H1 (cell line): Measurements from ENCODE around the gene CEL. TPM values are rescaled to one million over a fixed set of nuclear protein-coding genes. Genes with fewer than 3 reads are reported as not detected.

Experiments used
- CTCF ChIA-PET: fragments of 300-600 bp; sonication (Branson Sonifier 250); formaldehyde crosslinking; loops from one replicate; lab custom pipeline; 2021; ENCODE audit not compliant: partially characterized antibody; lab: Charles Lee
- POLR2A ChIA-PET: fragments of 300-600 bp; sonication (Branson Sonifier 250); formaldehyde crosslinking; loops from one replicate; lab custom pipeline; 2021; ENCODE audit warnings: inconsistent platforms; ENCODE audit not compliant: partially characterized antibody; lab: Charles Lee
- DNase-seq, 2 experiments: peaks; one replicate each; pipeline versions ENCODE4 v3.0.0 to v3.0.0-alpha.2; 2010 to 2022; ENCODE audit warnings: low spot score in 2 of 2, low read depth in 1 of 2, mixed read lengths in 1 of 2
- FAIRE-seq: peaks from 2 replicates; lab custom pipeline; 2011; peaks lifted over from hg19 to GRCh38; lab: Jason Lieb, UNC
- H2AFZ ChIP-seq: 2 replicates; pipeline ENCODE4 v1.8.1; 2012; ENCODE audit warnings: low read length, inconsistent platforms
- H2AK5ac ChIP-seq: 2 replicates; pipeline ENCODE4 v1.6.1; 2013; ENCODE audit warnings: low read depth, low read length
- H2BK120ac ChIP-seq: replicated peaks from 2 replicates; pipeline ENCODE3; 2013; ENCODE audit warnings: low read depth, low read length, inconsistent platforms
- H2BK12ac ChIP-seq: 2 replicates; pipeline ENCODE4 v1.6.1; 2013; ENCODE audit warnings: low read depth, low read length
- H2BK15ac ChIP-seq: 2 replicates; pipeline ENCODE4 v1.6.1; 2013; ENCODE audit warnings: low read length
- H2BK20ac ChIP-seq: 2 replicates; pipeline ENCODE4 v1.6.1; 2013; ENCODE audit warnings: low read length
- H2BK5ac ChIP-seq: 2 replicates; pipeline ENCODE4 v1.6.1; 2013; ENCODE audit warnings: low read depth, low read length
- H3K14ac ChIP-seq: 2 replicates; pipeline ENCODE4 v1.6.1; 2013; ENCODE audit warnings: inconsistent platforms; ENCODE audit not compliant: insufficient read length
- H3K18ac ChIP-seq: 2 replicates; pipeline ENCODE4 v1.6.1; 2013; ENCODE audit warnings: low read length; ENCODE audit errors: extremely low read depth
- H3K23ac ChIP-seq: 2 replicates; pipeline ENCODE4 v1.6.1; 2013; ENCODE audit warnings: inconsistent platforms; ENCODE audit not compliant: insufficient read length
- H3K23me2 ChIP-seq: 2 replicates; pipeline ENCODE4 v1.6.1; 2013; ENCODE audit warnings: low read depth, low read length
- H3K27ac ChIP-seq: 2 replicates; pipeline ENCODE4 v1.6.1; 2011; ENCODE audit warnings: low read depth, low read length, inconsistent platforms
- H3K27me3 ChIP-seq, 4 experiments: replicated peaks in 1 of 4; 1 replicate in 1 of 4; 2 replicates in 3 of 4; pipeline versions ENCODE4 v1.6.1 to v1.8.1; 2011 to 2013; ENCODE audit warnings: low read length in 3 of 4, mild to moderate bottlenecking in 3 of 4, inconsistent platforms in 2 of 4, mixed read lengths in 2 of 4, moderate library complexity in 1 of 4; ENCODE audit not compliant: control insufficient read depth in 3 of 4, insufficient read depth in 3 of 4; ENCODE audit errors: extremely low read depth in 1 of 4
- H3K36me3 ChIP-seq, 4 experiments: 2 replicates each; pipeline versions ENCODE4 v1.6.1 to v1.8.1; 2011 to 2013; ENCODE audit warnings: mild to moderate bottlenecking in 4 of 4, low read length in 3 of 4, moderate library complexity in 2 of 4, control low read depth in 1 of 4, inconsistent platforms in 1 of 4; ENCODE audit not compliant: insufficient read depth in 4 of 4, control insufficient read depth in 2 of 4
- H3K4ac ChIP-seq: replicated peaks from 2 replicates; pipeline ENCODE3; 2013; ENCODE audit warnings: low read length, low read depth, mixed read lengths, inconsistent platforms; ENCODE audit not compliant: insufficient read length
- H3K4me1 ChIP-seq, 4 experiments: replicated peaks in 1 of 4; 1 replicate in 1 of 4; 2 replicates in 3 of 4; pipeline versions ENCODE4 v1.6.1 to v1.8.1; 2011 to 2013; ENCODE audit warnings: low read length in 3 of 4, inconsistent platforms in 2 of 4, mixed read lengths in 1 of 4; ENCODE audit not compliant: insufficient read depth in 4 of 4, control insufficient read depth in 3 of 4
- H3K4me2 ChIP-seq, 2 experiments: 2 replicates each; pipeline versions ENCODE4 v1.6.1 to v1.8.1; 2011 to 2013; ENCODE audit warnings: low read depth in 2 of 2, low read length in 2 of 2, control low read depth in 1 of 2, inconsistent platforms in 1 of 2, mild to moderate bottlenecking in 1 of 2; ENCODE audit not compliant: insufficient read depth in 1 of 2
- H3K4me3 ChIP-seq, 4 experiments: fragments of 200-600, 300-600 bp in 1 of 4; sonication (generic), shearing (Covaris generic), sonication (Bioruptor Twin) in 1 of 4; 2 replicates each; pipeline versions ENCODE4 v1.5.1 to v1.8.1; 2011 to 2016; ENCODE audit warnings: low read length in 4 of 4, low read depth in 3 of 4, control low read depth in 2 of 4, inconsistent platforms in 2 of 4, mild to moderate bottlenecking in 2 of 4, mixed read lengths in 1 of 4, moderate library complexity in 1 of 4; ENCODE audit not compliant: insufficient read depth in 2 of 4; ENCODE audit errors: extremely low read depth in 1 of 4
- H3K56ac ChIP-seq: replicated peaks from 2 replicates; pipeline ENCODE3; 2013; ENCODE audit warnings: low read depth, mild to moderate bottlenecking, mixed read lengths, low read length, inconsistent platforms; ENCODE audit not compliant: insufficient read length
- H3K79me1 ChIP-seq: 2 replicates; pipeline ENCODE4 v1.6.1; 2013; ENCODE audit warnings: low read depth, low read length, control low read depth
- H3K79me2 ChIP-seq, 2 experiments: 2 replicates each; pipeline versions ENCODE4 v1.6.1 to v1.8.1; 2012 to 2013; ENCODE audit warnings: low read length in 2 of 2, mild to moderate bottlenecking in 2 of 2, inconsistent platforms in 1 of 2; ENCODE audit not compliant: insufficient read depth in 2 of 2, control insufficient read depth in 1 of 2
- H3K9ac ChIP-seq, 4 experiments: replicated peaks in 1 of 4; 1 replicate in 1 of 4; 2 replicates in 3 of 4; pipeline versions ENCODE4 v1.6.1 to v1.8.1; 2011 to 2013; ENCODE audit warnings: low read depth in 3 of 4, low read length in 3 of 4, control low read depth in 2 of 4, mild to moderate bottlenecking in 2 of 4, moderate library complexity in 2 of 4, inconsistent platforms in 1 of 4; ENCODE audit errors: extremely low read depth in 1 of 4
- H3K9me3 ChIP-seq, 2 experiments: 2 replicates each; pipeline versions ENCODE4 v1.6.1 to v1.8.1; 2012 to 2013; ENCODE audit warnings: mild to moderate bottlenecking in 2 of 2, moderate library complexity in 2 of 2, control low read depth in 1 of 2, inconsistent platforms in 1 of 2, low read depth in 1 of 2, low read length in 1 of 2, mixed read lengths in 1 of 2; ENCODE audit not compliant: insufficient read depth in 2 of 2
- H4K20me1 ChIP-seq, 2 experiments: replicated peaks in 1 of 2; 2 replicates each; pipeline versions ENCODE3 to v1.8.1; 2011 to 2013; ENCODE audit warnings: inconsistent platforms in 2 of 2, low read length in 2 of 2, mild to moderate bottlenecking in 1 of 2; ENCODE audit not compliant: insufficient read depth in 2 of 2, control insufficient read depth in 1 of 2
- H4K5ac ChIP-seq: 2 replicates; pipeline ENCODE4 v1.6.1; 2013; ENCODE audit warnings: low read length, low read depth, mixed read lengths, inconsistent platforms; ENCODE audit not compliant: insufficient read length
- H4K8ac ChIP-seq: 2 replicates; pipeline ENCODE4 v1.8.0; 2013; ENCODE audit warnings: mild to moderate bottlenecking, moderate library complexity, low read length, inconsistent platforms; ENCODE audit not compliant: insufficient read depth; ENCODE audit errors: extremely low read depth
- H4K91ac ChIP-seq: replicated peaks from 2 replicates; pipeline ENCODE3; 2013; ENCODE audit warnings: low read length, mixed read lengths, inconsistent platforms; ENCODE audit not compliant: insufficient read length
- BCL11A ChIP-seq, 2 experiments: IDR thresholded peaks; one replicate each; pipeline ENCODE4 v1.6.1; 2011; ENCODE audit warnings: low read depth in 2 of 2, low read length in 2 of 2, mild to moderate bottlenecking in 2 of 2
- BRCA1 ChIP-seq: IDR thresholded peaks from 2 replicates; pipeline ENCODE4 v1.6.1; 2012; ENCODE audit warnings: low read depth, low read length, improper control_type of control experiment
- CTBP2 ChIP-seq: IDR thresholded peaks from 2 replicates; pipeline ENCODE4 v1.7.0; 2011; ENCODE audit warnings: borderline replicate concordance, mild to moderate bottlenecking, moderate library complexity, mixed read lengths, low read length; ENCODE audit not compliant: insufficient read depth, insufficient read length
- EP300 ChIP-seq, 2 experiments: IDR thresholded peaks; 1 replicate in 1 of 2; 2 replicates in 1 of 2; pipeline ENCODE4 v1.6.1; 2011 to 2012; ENCODE audit warnings: low read depth in 2 of 2, low read length in 2 of 2, mild to moderate bottlenecking in 2 of 2, borderline replicate concordance in 1 of 2, inconsistent platforms in 1 of 2, moderate library complexity in 1 of 2
- KDM1A ChIP-seq: fragments of 200-600, 300-600 bp; sonication (generic); IDR thresholded peaks from 2 replicates; pipeline ENCODE4 v1.7.1; 2016; ENCODE audit warnings: mild to moderate bottlenecking, low read length, borderline replicate concordance
- KDM5A ChIP-seq: fragments of 200-600 bp; IDR thresholded peaks from 2 replicates; pipeline ENCODE4 v1.7.1; 2012; ENCODE audit warnings: mild to moderate bottlenecking, low read length, inconsistent platforms, mixed read lengths
- NRF1 ChIP-seq: IDR thresholded peaks from 2 replicates; pipeline ENCODE4 v1.6.1; 2011; ENCODE audit warnings: mild to moderate bottlenecking, low read depth, low read length, improper control_type of control experiment
- POU5F1 ChIP-seq: IDR thresholded peaks from 2 replicates; pipeline ENCODE4 v1.6.1; 2011; ENCODE audit warnings: low read depth, mild to moderate bottlenecking, low read length, moderate library complexity
- RAD21 ChIP-seq, 2 experiments: IDR thresholded peaks in 1 of 2; conservative IDR thresholded peaks in 1 of 2; 2 replicates each; pipeline ENCODE4 v1.6.1; 2011; ENCODE audit warnings: low read depth in 2 of 2, low read length in 2 of 2, improper control_type of control experiment in 1 of 2, inconsistent platforms in 1 of 2, mild to moderate bottlenecking in 1 of 2, moderate library complexity in 1 of 2
- RXRA ChIP-seq: IDR thresholded peaks from 2 replicates; pipeline ENCODE4 v1.6.1; 2011; ENCODE audit warnings: low read depth, mild to moderate bottlenecking, low read length, moderate library complexity; ENCODE audit not compliant: insufficient read depth
- SIX5 ChIP-seq: IDR thresholded peaks from 2 replicates; pipeline ENCODE4 v1.6.1; 2011; ENCODE audit warnings: mild to moderate bottlenecking, low read depth, low read length
- TBP ChIP-seq: IDR thresholded peaks from 2 replicates; pipeline ENCODE4 v1.6.1; 2011; ENCODE audit warnings: low read depth, low read length, improper control_type of control experiment
- TEAD4 ChIP-seq: IDR thresholded peaks from 2 replicates; pipeline ENCODE4 v1.6.1; 2012; ENCODE audit warnings: low read depth, low read length, inconsistent platforms, mixed read lengths
- WGBS, 2 experiments: shearing (Covaris generic) in 1 of 2; methylation state at CpG; one replicate each; pipeline versions ENCODE4 v1.1.6 to v1.1.7; 2013 to 2015; ENCODE audit warnings: low lambda C conversion rate in 2 of 2, mixed read lengths in 2 of 2, inconsistent platforms in 1 of 2, low coverage in 1 of 2, missing lambda C conversion rate in 1 of 2; ENCODE audit not compliant: insufficient replicate concordance in 2 of 2, insufficient coverage in 1 of 2, insufficient read length in 1 of 2; ENCODE audit errors: extremely low coverage in 1 of 2, missing lambda C conversion rate in 1 of 2; 5-methylcytosine and 5-hydroxymethylcytosine counted together
- polyA plus RNA-seq, 7 experiments: library from polyadenylated mRNA; depleted of rRNA in 3 of 7; stranded (reverse) in 5 of 7; unstranded in 2 of 7; fragments of >200 nt in 5 of 7; fragments of 200-250 nt in 2 of 7; gene quantifications; 1 replicate in 5 of 7; 2 replicates in 1 of 7; 4 replicates in 1 of 7; pipeline versions ENCODE4 v1.2.1 to v1.2.3, GENCODE V29; 2011 to 2013; ENCODE audit warnings: missing spikeins in 2 of 7, mixed read lengths in 2 of 7
- total RNA-seq: library from RNA; stranded (reverse); fragmentation: NEBNext Ultra II Directional; extraction: Animal tissue kit (Norgen Biotek cat#: 25700); gene quantifications from 2 replicates; pipeline ENCODE4 v1.2.1, GENCODE V29; 2021

The CEL gene
- total and polyA plus RNA-seq, 2 of the 8 experiments (the other 6 are each of a cell fraction or from before 2014, with no cell fraction given): 1.8 to 3.4 TPM

DNA sequence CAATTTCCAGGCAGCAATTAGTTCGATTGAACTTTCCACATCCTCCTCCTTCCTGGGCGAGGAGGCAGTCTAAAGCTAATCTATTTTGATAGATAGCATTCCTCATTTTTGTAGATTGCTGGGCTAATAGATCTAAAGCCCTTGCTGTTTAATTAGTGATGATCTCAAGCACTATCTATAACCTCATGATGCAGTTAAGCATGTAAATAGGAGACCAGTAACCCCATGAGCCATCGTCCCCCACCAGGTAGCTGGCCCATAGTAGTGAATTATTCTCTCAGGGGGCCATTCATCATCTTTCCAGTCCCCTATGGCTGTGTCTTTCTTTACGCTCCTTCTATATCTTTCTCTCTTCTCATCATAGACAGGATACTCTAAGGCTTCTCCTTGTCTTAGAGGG, 14.9 kb downstream of the CEL start:
- Histone ChIP-seq H4K91ac (no peak overlapping the region), H3K23ac (no peak overlapping the region), H3K18ac (no peak overlapping the region), H2BK5ac (no peak overlapping the region), H3K9ac (no peak overlapping the region), H2BK15ac (no peak overlapping the region), H3K56ac (no peak overlapping the region), H3K4me1 (no peaks in the 10 kb centered on the region), H3K14ac (no peak overlapping the region), H3K27ac (no peak overlapping the region), H2AK5ac (no peak overlapping the region), H2BK12ac (no peak overlapping the region)
- no peak for DNase-seq
- TF ChIP-seq RAD21 (IDR thresholded peaks at IDR 0.05 in 1 of 2, conservative IDR thresholded peaks at IDR 0.05 in 1 of 2; ENCODE audit: low read depth in 2 of 2, low read length in 2 of 2) (no peak), TBP (no peak), TEAD4 (no peak), KDM5A (no peak), BCL11A (IDR thresholded peaks at IDR 0.05; ENCODE audit: low read depth in 2 of 2, low read length in 2 of 2) (no peak), RXRA (no peak), CTBP2 (no peak), NRF1 (no peak), POU5F1 (no peak), SIX5 (no peak), EP300 (IDR thresholded peaks at IDR 0.05; ENCODE audit: borderline replicate concordance in 1 of 2, low read depth in 2 of 2, low read length in 2 of 2) (no peak), BRCA1 (no peak), KDM1A (no peak)
- TF ChIP-seq, all 59 proteins: peak for 0
- no peak overlapping the region for H3K4me2 ChIP-seq
- POLR2A ChIA-PET: no interaction called here
- H3K4me3 ChIP-seq: no peak overlapping the region
- CTCF ChIA-PET: interaction anchor here (0.5 to 1.8 kb wide), 3 partner anchors 67 to 147 kb away, joined by 3 to 4 read pairs (median 4); no protein-coding TSS in a partner anchor
- H4K8ac ChIP-seq: no peak overlapping the region
- no peaks in the 10 kb centered on the region for H3K79me1 ChIP-seq
- H3K27me3 ChIP-seq: no peaks in the 10 kb centered on the region
- H2BK20ac ChIP-seq: no peak overlapping the region
- no peaks in the 10 kb centered on the region for H3K79me2 ChIP-seq
- no peaks in the 10 kb centered on the region for H3K23me2 ChIP-seq
- FAIRE-seq: no peak
- H3K4ac ChIP-seq: no peak overlapping the region
- H2BK120ac ChIP-seq: no peak overlapping the region
- H3K36me3 ChIP-seq: no peaks in the 10 kb centered on the region; a peak in 1 of 8 replicates
- H4K5ac ChIP-seq: no peak overlapping the region
- 80% methylated on average over 4 of the region's 4 CpGs; no CpG with 5 or more reads in 1 of the 2 experiments for WGBS, 2 experiments
- H2AFZ ChIP-seq: no peak overlapping the region
- H4K20me1 ChIP-seq: no peaks in the 10 kb centered on the region
- H3K9me3 ChIP-seq: no peaks in the 10 kb centered on the region
